GM13976 (cell line): ENCODE data around the gene CUZD1.
A peak's percentile ranks its signal among the peaks of the same experiment; 100 is the strongest.

Experiments
- DNase-seq: peaks from one replicate; pipeline ENCODE4 v3.0.0; 2012; ENCODE audit warnings: low spot score
- in situ Hi-C: fragments of 300-500 bp; cut with MboI; formaldehyde crosslinking; loops from one replicate; pipeline ENCODE4 v1.12.0; 2022; ENCODE audit warnings: low sequenced_read_pairs, mixed read lengths, inconsistent platforms; ENCODE audit not compliant: unreplicated experiment
- TF ChIP-seq, protein P1 (sequence below): IDR thresholded peaks from 2 replicates; pipeline ENCODE4 v1.5.1; 2012; ENCODE audit warnings: borderline replicate concordance, mild to moderate bottlenecking; ENCODE audit not compliant: insufficient read depth; ENCODE audit errors: extremely low read depth, missing control alignments, control extremely low read depth

The CUZD1 gene

DNA sequence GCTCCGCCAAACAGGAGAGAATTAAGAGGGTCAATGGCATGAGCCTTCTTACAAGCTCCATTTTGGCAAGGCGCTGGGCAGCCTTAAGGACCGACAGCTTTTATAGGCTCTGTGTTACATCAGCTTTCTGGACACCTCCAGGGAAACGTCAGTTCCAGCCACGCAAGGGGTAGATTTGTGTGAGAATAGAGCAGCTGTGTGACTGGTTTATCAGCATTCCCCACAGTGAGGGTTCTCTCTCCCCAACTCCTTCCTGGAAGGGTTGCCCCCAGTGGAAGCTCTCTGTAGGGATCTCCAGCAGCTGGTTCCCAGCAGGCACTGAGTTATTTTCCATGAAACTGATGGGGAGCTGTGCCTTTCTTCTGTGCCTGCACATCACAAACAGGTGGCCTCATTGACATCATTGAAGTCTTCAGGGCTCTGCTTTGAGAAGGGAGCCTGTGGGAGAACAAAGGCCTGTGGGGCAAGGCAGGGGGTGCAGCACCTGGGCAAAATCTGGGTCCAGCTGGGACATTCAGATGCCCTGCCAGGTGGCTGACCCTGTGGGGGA, at the start of gene CUZD1:
TSS of gene CUZD1 (minus strand) at position 75 of the 550 bp plus-strand sequence. CDS start at position 61, 14 bp downstream.
- in situ Hi-C loops: no loop called here
- TF ChIP-seq, protein P1, sequence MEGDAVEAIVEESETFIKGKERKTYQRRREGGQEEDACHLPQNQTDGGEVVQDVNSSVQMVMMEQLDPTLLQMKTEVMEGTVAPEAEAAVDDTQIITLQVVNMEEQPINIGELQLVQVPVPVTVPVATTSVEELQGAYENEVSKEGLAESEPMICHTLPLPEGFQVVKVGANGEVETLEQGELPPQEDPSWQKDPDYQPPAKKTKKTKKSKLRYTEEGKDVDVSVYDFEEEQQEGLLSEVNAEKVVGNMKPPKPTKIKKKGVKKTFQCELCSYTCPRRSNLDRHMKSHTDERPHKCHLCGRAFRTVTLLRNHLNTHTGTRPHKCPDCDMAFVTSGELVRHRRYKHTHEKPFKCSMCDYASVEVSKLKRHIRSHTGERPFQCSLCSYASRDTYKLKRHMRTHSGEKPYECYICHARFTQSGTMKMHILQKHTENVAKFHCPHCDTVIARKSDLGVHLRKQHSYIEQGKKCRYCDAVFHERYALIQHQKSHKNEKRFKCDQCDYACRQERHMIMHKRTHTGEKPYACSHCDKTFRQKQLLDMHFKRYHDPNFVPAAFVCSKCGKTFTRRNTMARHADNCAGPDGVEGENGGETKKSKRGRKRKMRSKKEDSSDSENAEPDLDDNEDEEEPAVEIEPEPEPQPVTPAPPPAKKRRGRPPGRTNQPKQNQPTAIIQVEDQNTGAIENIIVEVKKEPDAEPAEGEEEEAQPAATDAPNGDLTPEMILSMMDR: no peak
- no peak for DNase-seq

- in situ Hi-C loops: no loop called here
- TF ChIP-seq, protein P1: no peak
- DNase-seq: no peak
Observed at GRCh38 chr10:122894261-122894944, 48.7 kb upstream of the CUZD1 start.

- in situ Hi-C loops: no loop called here
- TF ChIP-seq, protein P1: no peak
- no peak for DNase-seq
Observed at GRCh38 chr10:122884166-122884565, 38.5 kb upstream of the CUZD1 start.

DNA sequence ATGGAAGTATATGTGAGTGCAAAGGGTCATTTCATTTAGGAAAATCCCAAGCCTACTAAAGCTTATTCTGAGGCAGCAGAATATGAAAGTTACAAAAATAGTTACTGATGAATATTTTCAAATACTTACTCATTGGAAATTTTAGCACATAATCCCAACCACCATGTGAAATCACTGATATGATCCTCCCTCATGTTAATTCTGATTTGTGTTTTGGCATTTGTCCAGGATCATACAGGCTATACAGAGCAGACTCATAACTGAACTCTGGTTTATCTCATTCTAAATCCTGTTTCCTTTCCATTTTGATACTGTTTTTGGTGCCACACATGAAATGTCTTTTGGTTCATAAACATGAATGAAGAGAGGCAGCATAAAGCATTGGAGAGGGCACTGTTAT, 37.1 kb upstream of the CUZD1 start:
- no peak for DNase-seq

GRCh38 chr10:122879339-122880273, 33.9 kb upstream of the CUZD1 start, which contains the start of gene FAM24B:
Gene FAM24B (minus strand): TSS chr10:122879581. CDS start chr10:122850515, 29,066 bp downstream.
- TF ChIP-seq, protein P1: no peak
- peak; percentile 94 for DNase-seq
- in situ Hi-C loops: no loop called here

More for the DNA sequence above, 37.1 kb upstream of the CUZD1 start:
- TF ChIP-seq, protein P1: no peak
- in situ Hi-C loops: no loop called here

GRCh38 chr10:122878799-122879338, 33.2 kb upstream of the CUZD1 start:
- in situ Hi-C loops: no loop called here
- TF ChIP-seq, protein P1: no peak
- DNase-seq: peak; percentile 22
